Activated T-helper 1 cell treated with anti-CD3 and anti-CD28 coated beads, Interleukin-12 subunit alpha, Interleukin-12 subunit beta, Interleukin-2, Interleukin-4 antibody, amounts not matched to agents 30 ng/mL and 10 ng/mL and 1 ng/mL, durations not matched to agents 14 hours and 24 hours and 36 hours (primary cell): ENCODE measurements around the gene PACRG. TPM values are rescaled to one million over a fixed set of nuclear protein-coding genes. Genes with fewer than 3 reads are reported as not detected.

Experiments
- DNase-seq: peaks from one replicate; pipeline ENCODE4 v3.0.0; 2021; ENCODE audit warnings: low spot score
- H3K27ac Mint-ChIP-seq: one replicate; pipeline ENCODE4 v1.8.0; 2021; ENCODE audit warnings: mild to moderate bottlenecking, mixed read lengths
- H3K27me3 Mint-ChIP-seq: one replicate; pipeline ENCODE4 v1.8.0; 2022; ENCODE audit warnings: mild to moderate bottlenecking, moderate library complexity, mixed read lengths; ENCODE audit not compliant: insufficient read depth
- H3K36me3 Mint-ChIP-seq: one replicate; pipeline ENCODE4 v1.8.0; 2021; ENCODE audit warnings: low read depth, mixed read lengths
- H3K4me1 Mint-ChIP-seq: one replicate; pipeline ENCODE4 v1.8.0; 2021; ENCODE audit warnings: low read depth, mixed read lengths
- H3K4me3 Mint-ChIP-seq: one replicate; pipeline ENCODE4 v1.8.0; 2021; ENCODE audit warnings: mild to moderate bottlenecking, moderate library complexity, mixed read lengths
- H3K9me3 Mint-ChIP-seq: one replicate; pipeline ENCODE4 v1.8.0; 2021; ENCODE audit warnings: mixed read lengths
- intact Hi-C: fragments of 100-400 bp; cut with micrococcal nuclease; formaldehyde crosslinking; loops from one replicate; pipeline ENCODE4 v1.15.1; 2024
- total RNA-seq: library from RNA; stranded (reverse); gene quantifications from 2 replicates; pipeline ENCODE4 v1.2.3, GENCODE V29; 2022

Gene PACRG
- total RNA-seq, 1 donor from 2014 or later = 0.36 TPM

GRCh38 chr6:163261361-163261760, 533.6 kb downstream of the PACRG start:
- Mint-ChIP-seq H3K9me3 (no peaks in the 10 kb centered on the region), H3K4me1 (no peaks in the 10 kb centered on the region), H3K27me3 (no peaks in the 10 kb centered on the region), H3K4me3 (no peak overlapping the region), H3K36me3 (no peaks in the 10 kb centered on the region), H3K27ac (no peak overlapping the region)
- intact Hi-C loops = no loop called here
- DNase-seq = no peak

- no peaks in the 10 kb centered on the region for H3K36me3 Mint-ChIP-seq
- intact Hi-C loops = no loop called here
These were observed 534.3 kb downstream of the PACRG start for GRCh38 chr6:163262080-163262479.

GRCh38 chr6:163263196-163263595, 535.4 kb downstream of the PACRG start:
- Mint-ChIP-seq H3K9me3 (no peaks in the 10 kb centered on the region), H3K4me3 (no peak overlapping the region), H3K27ac (no peak overlapping the region), H3K36me3 (no peaks in the 10 kb centered on the region), H3K4me1 (no peaks in the 10 kb centered on the region), H3K27me3 (no peaks in the 10 kb centered on the region)
- intact Hi-C loops = no loop called here
- no peak for DNase-seq

More at GRCh38 chr6:163262080-163262479, 534.3 kb downstream of the PACRG start:
- Mint-ChIP-seq H3K4me3 (no peak overlapping the region), H3K9me3 (no peaks in the 10 kb centered on the region), H3K4me1 (no peaks in the 10 kb centered on the region), H3K27ac (no peak overlapping the region), H3K27me3 (no peaks in the 10 kb centered on the region)
- DNase-seq = no peak

DNA sequence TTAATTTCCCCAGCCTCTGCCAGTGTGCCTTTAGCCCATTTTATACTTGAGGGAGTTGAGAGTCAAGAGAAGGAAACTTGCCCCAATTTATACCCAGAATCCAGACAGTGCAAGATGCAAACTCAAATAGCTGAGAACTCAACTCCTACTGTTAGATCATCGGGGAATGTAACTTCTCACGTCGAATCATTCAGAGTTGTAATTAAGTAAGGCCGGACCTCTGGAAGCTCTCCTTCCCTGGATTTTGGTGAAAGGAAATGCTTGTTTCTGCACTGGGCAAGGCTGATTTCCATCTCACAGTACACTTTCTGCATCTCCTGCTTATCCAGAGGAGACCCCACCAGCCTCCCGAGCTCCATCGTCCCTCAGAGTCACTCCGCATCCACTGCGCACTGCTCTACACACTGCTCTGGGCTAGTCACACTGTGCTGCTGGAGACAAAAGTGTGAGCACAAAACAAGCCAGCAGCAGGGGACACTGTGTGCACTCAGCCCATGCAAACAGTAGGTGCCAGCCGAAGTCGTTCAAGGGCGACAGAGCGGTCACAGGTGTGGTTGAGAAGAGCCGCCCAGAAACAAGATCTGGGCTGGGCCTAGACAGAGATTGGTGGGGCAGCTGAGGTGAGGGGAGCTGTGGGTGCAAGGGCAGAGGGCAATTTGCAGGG, 536.4 kb downstream of the PACRG start:
- no peaks in the 10 kb centered on the region for H3K9me3 Mint-ChIP-seq
- no peak overlapping the region for H3K4me3 Mint-ChIP-seq
- H3K36me3 Mint-ChIP-seq = no peaks in the 10 kb centered on the region
- no peak for DNase-seq
- no peaks in the 10 kb centered on the region for H3K4me1 Mint-ChIP-seq
- intact Hi-C loops = no loop called here
- no peaks in the 10 kb centered on the region for H3K27me3 Mint-ChIP-seq
- no peak overlapping the region for H3K27ac Mint-ChIP-seq

- Mint-ChIP-seq H3K36me3 (no peaks in the 10 kb centered on the region), H3K9me3 (no peaks in the 10 kb centered on the region), H3K27ac (no peak overlapping the region), H3K4me3 (no peak overlapping the region), H3K4me1 (no peaks in the 10 kb centered on the region), H3K27me3 (no peaks in the 10 kb centered on the region)
- intact Hi-C loops = no loop called here
- no peak for DNase-seq
These were observed 536.9 kb downstream of the PACRG start for GRCh38 chr6:163264662-163265035.

DNA sequence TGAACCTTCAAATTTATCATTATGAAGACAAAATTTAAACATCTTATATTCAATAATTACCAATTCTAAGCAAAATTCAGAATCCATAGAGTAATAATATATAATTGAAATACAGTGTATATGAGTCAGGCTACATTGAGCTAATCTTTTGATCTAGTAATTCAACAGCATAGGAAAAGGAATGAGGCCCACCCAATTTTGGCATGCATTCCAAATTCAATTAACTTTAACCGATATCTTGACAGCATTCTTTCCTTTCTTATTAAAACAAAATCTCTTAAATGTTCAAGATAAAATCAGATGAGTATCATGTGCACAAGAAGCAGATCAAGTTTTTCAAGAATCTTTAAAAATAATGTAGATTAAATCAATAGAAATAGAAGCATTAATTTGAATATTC, 553.9 kb downstream of the PACRG start:
- no peaks in the 10 kb centered on the region for H3K9me3 Mint-ChIP-seq
- no peak overlapping the region for H3K4me3 Mint-ChIP-seq
- DNase-seq = no peak
- intact Hi-C loops = no loop called here
- H3K27ac Mint-ChIP-seq = no peak overlapping the region
- no peaks in the 10 kb centered on the region for H3K4me1 Mint-ChIP-seq
- H3K36me3 Mint-ChIP-seq = no peaks in the 10 kb centered on the region
- peaks cover 4% of the 10 kb centered on the region for H3K27me3 Mint-ChIP-seq

- H3K27me3 Mint-ChIP-seq = peaks cover 4% of the 10 kb centered on the region
- intact Hi-C loops = no loop called here
- no peak overlapping the region for H3K27ac Mint-ChIP-seq
- no peaks in the 10 kb centered on the region for H3K9me3 Mint-ChIP-seq
- H3K4me1 Mint-ChIP-seq = no peaks in the 10 kb centered on the region
- H3K4me3 Mint-ChIP-seq = no peak overlapping the region
- DNase-seq = no peak
- H3K36me3 Mint-ChIP-seq = no peaks in the 10 kb centered on the region
These were observed 554.9 kb downstream of the PACRG start for GRCh38 chr6:163282672-163283071.

DNA sequence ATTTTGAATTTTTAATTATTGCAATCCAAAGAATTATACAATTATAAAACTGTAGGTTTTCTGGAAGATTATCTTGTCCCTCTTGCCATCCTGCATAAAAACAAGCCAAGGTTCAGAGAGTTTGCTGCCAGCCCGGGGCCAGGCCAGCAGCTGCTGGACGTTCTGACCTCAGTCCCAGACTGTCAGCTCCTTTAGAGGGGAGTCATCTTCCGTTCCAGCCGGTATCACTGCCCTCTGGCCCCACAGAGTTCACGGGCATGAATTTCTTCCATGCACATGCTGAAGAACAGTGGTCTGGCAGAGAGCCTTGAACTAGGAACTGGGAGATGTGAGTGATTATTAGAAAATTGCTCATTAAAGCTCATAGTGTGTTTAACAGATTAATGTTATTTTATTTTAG, 556.4 kb downstream of the PACRG start:
- no peak overlapping the region for H3K27ac Mint-ChIP-seq
- H3K4me3 Mint-ChIP-seq = no peak overlapping the region
- intact Hi-C loops = no loop called here
- H3K4me1 Mint-ChIP-seq = no peaks in the 10 kb centered on the region
- no peak for DNase-seq
- no peaks in the 10 kb centered on the region for H3K9me3 Mint-ChIP-seq
- peaks cover 4% of the 10 kb centered on the region for H3K27me3 Mint-ChIP-seq
- H3K36me3 Mint-ChIP-seq = no peaks in the 10 kb centered on the region

GRCh38 chr6:163285691-163286090, 557.9 kb downstream of the PACRG start:
- Mint-ChIP-seq H3K9me3 (no peaks in the 10 kb centered on the region), H3K36me3 (no peaks in the 10 kb centered on the region), H3K4me1 (no peaks in the 10 kb centered on the region), H3K4me3 (no peak overlapping the region), H3K27ac (no peak overlapping the region), H3K27me3 (peaks cover 4% of the 10 kb centered on the region)
- DNase-seq = no peak
- intact Hi-C loops = no loop called here

DNA sequence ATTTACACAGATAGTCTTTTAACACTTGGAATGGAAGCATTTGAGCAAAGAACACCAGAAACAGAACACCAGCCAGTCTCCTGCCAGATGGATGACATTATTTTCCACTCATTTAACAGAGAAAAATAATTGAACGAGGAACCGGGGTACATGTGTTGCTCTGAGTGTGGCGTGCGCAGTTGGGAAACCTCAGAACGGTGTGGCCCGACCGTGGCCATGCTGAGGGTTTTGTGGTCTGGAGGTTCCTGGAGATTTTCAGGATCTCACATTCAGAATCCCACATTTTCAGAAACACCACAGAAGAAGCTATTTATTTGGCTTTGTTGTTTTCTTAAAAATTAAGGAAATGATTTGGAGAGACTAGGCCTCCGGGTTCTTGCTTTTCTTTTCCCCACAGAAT, 559.9 kb downstream of the PACRG start:
- Mint-ChIP-seq H3K27ac (no peak overlapping the region), H3K9me3 (no peaks in the 10 kb centered on the region), H3K36me3 (no peaks in the 10 kb centered on the region), H3K4me3 (no peak overlapping the region), H3K4me1 (no peaks in the 10 kb centered on the region), H3K27me3 (peaks cover 4% of the 10 kb centered on the region)
- no peak for DNase-seq
- intact Hi-C loops = no loop called here

DNA sequence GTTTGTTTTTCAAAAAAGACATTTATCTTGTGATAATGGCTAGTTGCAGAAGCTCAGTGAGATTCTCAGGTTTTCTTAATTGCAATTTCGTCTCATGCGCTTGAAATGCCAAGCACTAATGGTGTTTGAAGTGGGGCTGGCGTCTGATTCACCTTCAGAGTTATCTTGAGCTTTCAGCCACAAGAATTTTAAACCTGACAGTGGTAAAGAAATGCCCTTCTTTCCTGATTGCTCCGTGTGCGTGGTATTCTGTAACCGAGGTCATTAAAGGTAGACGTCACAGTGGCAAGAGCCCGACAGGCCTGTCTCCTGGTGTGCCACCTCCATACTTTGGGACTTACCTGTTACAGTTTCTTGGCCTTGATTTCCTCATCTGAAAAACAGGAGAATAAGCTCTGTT, 560.3 kb downstream of the PACRG start:
- Mint-ChIP-seq H3K4me1 (no peaks in the 10 kb centered on the region), H3K9me3 (no peaks in the 10 kb centered on the region), H3K27ac (no peak overlapping the region), H3K27me3 (peaks cover 4% of the 10 kb centered on the region), H3K4me3 (no peak overlapping the region), H3K36me3 (no peaks in the 10 kb centered on the region)
- DNase-seq = no peak
- intact Hi-C loops = no loop called here

GRCh38 chr6:163288915-163289314, 561.1 kb downstream of the PACRG start:
- H3K36me3 Mint-ChIP-seq = no peaks in the 10 kb centered on the region

DNA sequence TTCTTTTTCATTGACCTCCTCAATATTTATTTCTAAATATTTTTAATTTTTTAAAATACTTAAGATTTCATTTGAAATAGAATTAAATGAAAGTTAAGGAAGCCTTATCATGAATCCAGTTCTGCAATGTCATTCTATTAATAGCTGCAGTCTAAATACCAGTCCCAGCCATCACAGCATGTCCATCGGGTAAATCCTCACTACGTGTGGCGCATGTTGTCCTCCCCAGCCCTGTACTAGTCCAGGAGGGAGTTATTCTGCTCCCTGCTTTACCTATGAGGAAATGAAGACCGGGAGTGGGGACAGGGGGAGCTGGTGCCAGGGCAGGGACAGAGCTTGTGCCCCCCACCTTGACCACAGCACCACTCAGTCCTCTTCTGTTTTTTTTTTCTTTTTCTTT, 561.7 kb downstream of the PACRG start:
- DNase-seq = no peak
- Mint-ChIP-seq H3K4me1 (no peaks in the 10 kb centered on the region), H3K9me3 (no peaks in the 10 kb centered on the region), H3K36me3 (no peaks in the 10 kb centered on the region), H3K4me3 (no peak overlapping the region), H3K27ac (no peak overlapping the region), H3K27me3 (peaks cover 4% of the 10 kb centered on the region)
- intact Hi-C loops = no loop called here

More at GRCh38 chr6:163288915-163289314, 561.1 kb downstream of the PACRG start:
- DNase-seq = no peak
- intact Hi-C loops = no loop called here
- H3K4me1 Mint-ChIP-seq = no peaks in the 10 kb centered on the region
- H3K4me3 Mint-ChIP-seq = no peak overlapping the region
- no peaks in the 10 kb centered on the region for H3K9me3 Mint-ChIP-seq
- peaks cover 4% of the 10 kb centered on the region for H3K27me3 Mint-ChIP-seq
- no peak overlapping the region for H3K27ac Mint-ChIP-seq
